Measurements from ENCODE around the gene BAG5. TPM values are rescaled to one million over a fixed set of nuclear protein-coding genes. Genes with fewer than 3 reads are reported as not detected.

BAG5 gene
- total and polyA plus RNA-seq, 2 of the 4 experiments (the other 2 are of a cell fraction) = 6.7 to 22.2 TPM

- H2AK9ac ChIP-seq (replicated peaks; ENCODE audit: low read depth, low read length, poor library complexity) = no peak overlapping the region
- in situ Hi-C loops (cut with MboI; ENCODE audit: low sequenced_read_pairs) (no loop called here), dilution Hi-C loops (cut with HindIII; ENCODE audit: low sequenced_read_pairs, unreplicated experiment) (no loop called here), intact Hi-C loops (cut with micrococcal nuclease) (no loop called here)
- no peak overlapping the region for H2AFZ ChIP-seq (replicated peaks; ENCODE audit: low read length, poor library complexity)
- H2BK15ac ChIP-seq (ENCODE audit: low read depth, low read length) = no peak overlapping the region
- peaks cover 4% of the 10 kb centered on the region; the same call in 1 of the 2 replicates for H3K4me1 ChIP-seq (ENCODE audit: control insufficient read depth, insufficient read depth, low read length)
- H3K27me3 ChIP-seq (ENCODE audit: control insufficient read depth, insufficient read depth, low read length) = no peaks in the 10 kb centered on the region
- no peak overlapping the region for H2BK5ac ChIP-seq (ENCODE audit: low read depth, low read length, poor library complexity, severe bottlenecking)
- no peak overlapping the region for H2BK20ac ChIP-seq (ENCODE audit: low read depth, low read length)
- H4K20me1 ChIP-seq (ENCODE audit: insufficient read depth, low read length) = peaks cover 13% of the 10 kb centered on the region
- peaks cover 0 to 20% of the 10 kb centered on the region in 2 experiments for H3K79me1 ChIP-seq (ENCODE audit: low read depth in 1 of 2, low read length in 2 of 2)
- no peak overlapping the region for H2BK120ac ChIP-seq (ENCODE audit: low read depth, low read length)
- H3K9ac ChIP-seq (ENCODE audit: low read depth, low read length) = no peak overlapping the region
- no peak overlapping the region for H2AK5ac ChIP-seq (ENCODE audit: low read depth, low read length)
- H3K4ac ChIP-seq (ENCODE audit: low read depth, low read length) = no peak overlapping the region
- H4K8ac ChIP-seq (ENCODE audit: low read depth in 2 of 2, low read length in 2 of 2) = no peak overlapping the region
- no peaks in the 10 kb centered on the region for H3K9me3 ChIP-seq (ENCODE audit: control insufficient read depth, insufficient read depth, low read length)
- H3K4me3 ChIP-seq (ENCODE audit: insufficient read depth, low read depth, low read length) = no peak overlapping the region
- ChIA-PET POLR2A (ENCODE audit: unreplicated experiment) (no interaction called here), CTCF (no interaction called here)
- no peak for ATAC-seq (ENCODE audit: low read depth)
- 88% methylated on average over 4 of the region's 11 CpGs; no CpG with 5 or more reads in 1 of the 2 experiments for WGBS, 2 experiments (ENCODE audit: extremely low coverage in 2 of 2, insufficient read length in 1 of 2)
- no peak for DNase-seq
- no peak overlapping the region for H3K56ac ChIP-seq (ENCODE audit: extremely low read depth, insufficient read depth, low read length)
- H4K91ac ChIP-seq (ENCODE audit: insufficient read depth, low read depth, low read length) = no peak overlapping the region
- no peak overlapping the region for H3K18ac ChIP-seq (ENCODE audit: low read depth, low read length)
- BruUV-seq (replicated peaks) = no TSS peak
- peaks cover 41% of the 10 kb centered on the region for H3K36me3 ChIP-seq (ENCODE audit: control insufficient read depth, insufficient read depth, low read length)
- no peak overlapping the region for H3K27ac ChIP-seq (ENCODE audit: insufficient read depth, low read length)
- no peak overlapping the region for H3K14ac ChIP-seq (replicated peaks; ENCODE audit: low read depth, low read length)
- no peak overlapping the region for H3K4me2 ChIP-seq (ENCODE audit: low read depth, low read length)
- no peak overlapping the region for H4K5ac ChIP-seq (ENCODE audit: low read depth, low read length)
- H3K23ac ChIP-seq (ENCODE audit: low read depth, low read length) = no peak overlapping the region
- 0 out of 2 replicates have a peak, but pooled peaks cover under 1% of the 10 kb centered on the region for H3K9me1 ChIP-seq (ENCODE audit: insufficient read depth, low read length)
- no peak for TF ChIP-seq RCOR1 (IDR thresholded peaks at IDR 0.05; ENCODE audit: insufficient replicate concordance, low read length)
- TF ChIP-seq MAZ (IDR thresholded peaks at IDR 0.05; ENCODE audit: borderline replicate concordance, low read depth, low read length) = no peak
- TF ChIP-seq NFE2L2 (IDR thresholded peaks at IDR 0.05; ENCODE audit: low read depth, low read length) = no peak
- TF ChIP-seq BHLHE40 (IDR thresholded peaks at IDR 0.05; ENCODE audit: low read depth, low read length) = no peak
- TF ChIP-seq SMC3 (IDR thresholded peaks at IDR 0.05; ENCODE audit: low read depth, low read length) = no peak
- no peak for TF ChIP-seq CEBPB (IDR thresholded peaks at IDR 0.05; ENCODE audit: low read depth, low read length)
- no peak for TF ChIP-seq CHD1 (IDR thresholded peaks at IDR 0.05; ENCODE audit: low read depth, low read length)
- TF ChIP-seq MAFK (IDR thresholded peaks at IDR 0.05; ENCODE audit: low read depth, low read length) = no peak
- no peak for TF ChIP-seq MXI1 (IDR thresholded peaks at IDR 0.05; ENCODE audit: borderline replicate concordance, low read depth, low read length)
- TF ChIP-seq USF2 (IDR thresholded peaks at IDR 0.05; ENCODE audit: low read depth, low read length) = no peak
- no peak for TF ChIP-seq POLR2A (IDR thresholded peaks at IDR 0.05; ENCODE audit: low read depth, low read length)
- no peak for TF ChIP-seq RAD21 (IDR thresholded peaks at IDR 0.05; ENCODE audit: low read length)
- TF ChIP-seq FOS (IDR thresholded peaks at IDR 0.05; ENCODE audit: low read depth, low read length) = no peak
- TF ChIP-seq, protein P1, sequence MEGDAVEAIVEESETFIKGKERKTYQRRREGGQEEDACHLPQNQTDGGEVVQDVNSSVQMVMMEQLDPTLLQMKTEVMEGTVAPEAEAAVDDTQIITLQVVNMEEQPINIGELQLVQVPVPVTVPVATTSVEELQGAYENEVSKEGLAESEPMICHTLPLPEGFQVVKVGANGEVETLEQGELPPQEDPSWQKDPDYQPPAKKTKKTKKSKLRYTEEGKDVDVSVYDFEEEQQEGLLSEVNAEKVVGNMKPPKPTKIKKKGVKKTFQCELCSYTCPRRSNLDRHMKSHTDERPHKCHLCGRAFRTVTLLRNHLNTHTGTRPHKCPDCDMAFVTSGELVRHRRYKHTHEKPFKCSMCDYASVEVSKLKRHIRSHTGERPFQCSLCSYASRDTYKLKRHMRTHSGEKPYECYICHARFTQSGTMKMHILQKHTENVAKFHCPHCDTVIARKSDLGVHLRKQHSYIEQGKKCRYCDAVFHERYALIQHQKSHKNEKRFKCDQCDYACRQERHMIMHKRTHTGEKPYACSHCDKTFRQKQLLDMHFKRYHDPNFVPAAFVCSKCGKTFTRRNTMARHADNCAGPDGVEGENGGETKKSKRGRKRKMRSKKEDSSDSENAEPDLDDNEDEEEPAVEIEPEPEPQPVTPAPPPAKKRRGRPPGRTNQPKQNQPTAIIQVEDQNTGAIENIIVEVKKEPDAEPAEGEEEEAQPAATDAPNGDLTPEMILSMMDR (conservative IDR thresholded peaks at IDR 0.05; ENCODE audit: low read depth, low read length) = no peak
- TF ChIP-seq RFX5 (IDR thresholded peaks at IDR 0.05; ENCODE audit: low read depth, low read length) = no peak
Measured at GRCh38 chr14:103509864-103510723, 52.4 kb downstream of the BAG5 start.
